ENCODE results near the gene UNC93A. TPM values are rescaled to one million over a fixed set of nuclear protein-coding genes. Genes with fewer than 3 reads are reported as not detected.
"Not testable (repeated sequence)": the region's sequence is repeated elsewhere in the genome, so short reads cannot be mapped to it uniquely, and the experiment has no call there.

UNC93A gene
- not detected in 2 replicates for total RNA-seq

DNA sequence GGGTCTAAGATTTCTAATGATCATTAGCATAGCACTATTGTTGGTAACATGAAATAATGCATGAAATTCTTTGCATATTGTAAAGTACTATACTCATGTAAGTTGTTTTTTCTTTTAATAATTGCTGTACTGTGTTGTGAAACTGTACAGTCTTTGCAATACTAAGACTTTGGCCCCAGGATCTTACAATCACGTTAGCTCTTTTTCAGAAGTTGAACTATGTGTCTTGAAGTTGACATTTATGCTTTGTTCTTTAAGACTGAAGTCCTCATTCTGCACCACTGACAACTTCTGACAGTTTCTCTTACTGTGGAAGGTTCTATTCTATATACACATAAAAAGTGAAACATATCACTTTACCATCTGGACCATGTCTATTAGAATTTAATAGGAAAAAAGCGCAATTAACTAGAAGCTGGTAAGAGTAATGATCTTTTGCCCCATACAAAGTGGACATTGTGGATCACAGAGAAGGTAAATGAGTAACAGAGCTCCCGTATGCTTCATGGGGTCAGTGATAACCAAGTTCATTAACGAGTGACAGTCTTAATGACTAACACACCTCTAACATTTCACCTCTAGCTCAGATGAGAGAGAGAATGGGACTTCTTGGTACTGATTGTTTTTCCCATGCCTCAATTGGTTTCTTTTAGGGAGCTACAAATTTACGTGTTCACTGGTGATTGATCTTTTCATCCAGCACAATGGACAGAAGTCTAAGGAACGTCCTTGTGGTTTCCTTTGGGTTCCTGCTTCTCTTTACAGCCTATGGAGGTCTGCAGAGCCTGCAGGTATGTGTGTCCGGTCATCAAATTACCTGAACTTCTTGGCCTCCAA lies at the start of gene UNC93A:
UNC93A (plus strand) TSS at position 530 of the 837 bp plus-strand sequence; CDS start at position 705, 175 bp downstream.
- no peak within 1 kb of the TSS for H3K4me3 ChIP-seq (ENCODE audit: low read depth, low read length)
- DNase-seq (ENCODE audit: low read depth) = no peak
- TF ChIP-seq, protein P1, sequence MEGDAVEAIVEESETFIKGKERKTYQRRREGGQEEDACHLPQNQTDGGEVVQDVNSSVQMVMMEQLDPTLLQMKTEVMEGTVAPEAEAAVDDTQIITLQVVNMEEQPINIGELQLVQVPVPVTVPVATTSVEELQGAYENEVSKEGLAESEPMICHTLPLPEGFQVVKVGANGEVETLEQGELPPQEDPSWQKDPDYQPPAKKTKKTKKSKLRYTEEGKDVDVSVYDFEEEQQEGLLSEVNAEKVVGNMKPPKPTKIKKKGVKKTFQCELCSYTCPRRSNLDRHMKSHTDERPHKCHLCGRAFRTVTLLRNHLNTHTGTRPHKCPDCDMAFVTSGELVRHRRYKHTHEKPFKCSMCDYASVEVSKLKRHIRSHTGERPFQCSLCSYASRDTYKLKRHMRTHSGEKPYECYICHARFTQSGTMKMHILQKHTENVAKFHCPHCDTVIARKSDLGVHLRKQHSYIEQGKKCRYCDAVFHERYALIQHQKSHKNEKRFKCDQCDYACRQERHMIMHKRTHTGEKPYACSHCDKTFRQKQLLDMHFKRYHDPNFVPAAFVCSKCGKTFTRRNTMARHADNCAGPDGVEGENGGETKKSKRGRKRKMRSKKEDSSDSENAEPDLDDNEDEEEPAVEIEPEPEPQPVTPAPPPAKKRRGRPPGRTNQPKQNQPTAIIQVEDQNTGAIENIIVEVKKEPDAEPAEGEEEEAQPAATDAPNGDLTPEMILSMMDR (conservative IDR thresholded peaks at IDR 0.05; ENCODE audit: low read depth, low read length) = no peak

DNA sequence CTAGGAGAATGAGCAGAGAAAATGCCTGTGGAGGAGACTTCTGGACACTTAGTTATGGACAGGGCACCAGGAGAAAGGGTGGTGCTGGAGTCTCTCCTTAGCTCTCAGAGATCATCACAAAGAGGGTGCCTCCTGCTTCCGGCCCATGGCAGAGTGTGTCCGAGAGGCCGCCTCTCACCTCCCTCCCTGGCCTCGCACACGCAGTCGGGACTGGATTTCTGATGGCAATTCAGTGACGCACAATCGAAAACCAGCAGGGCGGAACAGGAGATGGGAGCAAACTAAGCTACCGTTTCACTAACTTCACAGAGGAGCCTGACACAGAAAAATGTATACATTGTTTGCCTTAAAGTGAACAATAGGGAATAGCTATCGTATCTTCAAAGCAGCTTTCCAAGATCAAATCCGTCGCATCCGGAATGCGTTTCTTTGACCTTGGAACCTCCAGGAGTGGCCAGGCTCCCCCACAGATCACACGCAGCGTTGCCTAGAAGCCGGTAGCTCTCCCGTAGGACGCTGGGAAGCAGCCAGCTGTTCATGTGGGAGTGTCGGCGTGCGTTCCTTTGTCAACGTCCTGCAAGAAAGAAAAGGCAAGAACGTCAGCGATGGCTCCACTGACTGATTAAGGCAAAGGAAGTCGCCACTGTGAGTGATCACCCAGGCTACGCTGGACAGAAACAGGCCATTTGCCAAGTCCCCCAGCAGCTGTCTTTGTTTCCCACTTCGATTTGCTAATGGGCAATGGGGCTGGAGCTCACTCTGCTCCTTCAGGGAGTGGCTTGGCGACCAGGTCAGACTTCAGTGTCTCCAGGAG lies 49.6 kb upstream of the UNC93A start:
- H3K4me3 ChIP-seq (ENCODE audit: low read depth, low read length) = peak overlapping the region; percentile 8
- not testable (repeated sequence) for DNase-seq (ENCODE audit: low read depth)

DNA sequence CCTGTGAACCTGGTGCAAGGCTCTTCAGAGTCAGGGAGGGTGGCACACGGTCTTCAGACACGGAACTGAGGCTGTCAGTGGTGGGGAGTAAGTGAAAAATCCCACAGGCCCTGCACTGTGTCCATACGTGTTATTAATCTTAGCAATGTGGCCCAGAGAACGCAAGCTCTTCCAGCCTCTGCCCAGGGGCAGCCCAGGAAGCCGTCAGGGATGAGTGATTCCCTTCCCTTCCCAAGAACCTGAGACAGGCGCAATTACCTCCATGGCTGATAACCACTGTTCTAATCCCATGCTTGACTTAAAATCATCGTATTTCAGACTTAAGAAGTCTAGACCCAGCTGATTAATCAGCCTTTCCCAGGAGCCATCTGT lies 49.0 kb upstream of the UNC93A start:
- DNase-seq (ENCODE audit: low read depth); H3K4me3 ChIP-seq (ENCODE audit: low read depth, low read length): not testable (repeated sequence)

DNA sequence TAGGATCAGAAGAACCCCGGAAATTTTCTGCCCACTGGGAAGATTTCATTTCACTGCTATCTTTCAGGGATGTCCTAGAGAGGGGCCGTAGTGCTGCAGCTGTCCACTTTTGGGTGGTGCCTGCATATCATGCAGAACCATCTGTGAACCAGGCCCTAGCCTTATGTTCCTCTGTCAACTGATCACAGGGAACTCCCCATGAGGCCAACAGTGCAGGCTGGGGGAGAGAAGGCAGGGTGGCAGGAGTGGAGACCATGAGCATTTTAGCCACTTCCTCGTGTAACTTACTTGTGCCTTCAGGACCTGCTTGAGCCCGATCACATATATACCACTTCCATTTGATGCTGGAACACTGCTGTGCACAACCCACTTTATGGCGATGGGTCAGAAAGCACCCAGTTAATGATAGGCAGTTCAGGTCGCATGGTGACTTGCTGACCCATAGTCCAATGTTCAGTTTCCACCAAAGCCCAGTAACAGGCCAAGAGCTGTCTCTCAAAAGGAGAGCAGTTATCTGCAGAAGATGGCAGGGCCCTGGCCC lies 48.5 kb upstream of the UNC93A start:
- not testable (repeated sequence) for H3K4me3 ChIP-seq (ENCODE audit: low read depth, low read length); DNase-seq (ENCODE audit: low read depth)

DNA sequence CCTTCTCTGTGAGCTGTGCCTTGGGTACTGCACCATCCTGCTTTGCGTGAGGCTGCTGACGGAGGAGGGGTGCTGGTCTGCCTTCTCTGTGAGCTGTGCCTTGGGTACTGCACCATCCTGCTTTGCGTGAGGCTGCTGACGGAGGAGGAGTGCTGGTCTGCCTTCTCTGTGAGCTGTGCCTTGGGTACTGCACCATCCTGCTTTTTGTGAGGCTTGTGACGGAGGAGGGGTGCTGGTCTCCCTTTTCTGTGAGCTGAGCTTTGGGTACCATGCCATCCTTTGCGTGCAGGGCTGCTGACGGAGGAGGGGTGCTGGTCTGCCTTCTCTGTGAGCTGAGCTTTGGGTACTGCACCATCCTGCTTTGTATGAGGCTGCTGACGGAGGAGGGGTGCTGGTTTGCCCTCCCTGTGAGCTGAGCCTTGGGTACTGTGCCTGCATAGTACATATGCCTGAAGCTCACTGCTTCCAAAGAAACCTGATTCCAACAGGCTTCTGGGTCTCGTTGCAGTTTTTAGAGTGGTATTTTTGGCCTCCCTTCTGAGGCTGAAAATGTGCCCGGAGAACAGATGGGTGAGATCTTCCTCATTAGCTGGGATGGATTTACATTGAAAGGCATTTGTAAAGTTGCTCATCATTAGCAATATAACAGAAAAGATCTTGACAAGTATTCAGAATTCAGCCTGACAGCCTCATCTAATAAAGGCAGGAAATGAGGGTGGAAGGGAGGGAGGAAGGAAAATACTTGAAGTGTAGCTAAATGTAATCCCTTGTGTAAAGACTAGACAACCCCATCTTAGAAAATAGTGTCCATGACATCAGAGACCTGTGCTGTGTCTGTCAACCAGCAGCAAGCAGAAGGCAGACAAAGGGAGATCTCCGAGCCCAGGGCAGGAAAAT lies 46.8 kb upstream of the UNC93A start:
- DNase-seq (ENCODE audit: low read depth) = no peak
- TF ChIP-seq, protein P1 (conservative IDR thresholded peaks at IDR 0.05; ENCODE audit: low read depth, low read length) = no peak
- no peak overlapping the region for H3K4me3 ChIP-seq (ENCODE audit: low read depth, low read length)

DNA sequence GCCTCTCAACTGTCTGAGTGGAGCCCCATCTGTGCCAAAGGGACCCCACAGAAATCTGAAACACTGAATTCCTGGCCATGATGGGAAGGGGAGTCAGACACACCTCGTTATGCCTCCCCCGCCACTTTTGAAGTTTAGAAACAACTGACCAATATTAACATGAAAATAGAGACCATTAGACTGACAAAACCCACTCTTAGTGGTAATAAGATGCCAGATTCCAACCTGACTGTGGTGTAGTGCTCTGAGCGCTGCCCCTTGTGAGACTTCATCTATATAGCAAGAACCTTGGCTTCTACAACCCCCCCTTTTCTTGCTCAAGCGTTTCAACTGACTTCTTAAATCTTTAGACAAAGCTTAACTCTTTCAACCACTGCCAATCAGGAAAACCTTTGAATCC lies 46.1 kb upstream of the UNC93A start:
- TF ChIP-seq, protein P1 (conservative IDR thresholded peaks at IDR 0.05; ENCODE audit: low read depth, low read length) = no peak
- DNase-seq (ENCODE audit: low read depth) = no peak
- H3K4me3 ChIP-seq (ENCODE audit: low read depth, low read length) = no peak overlapping the region

DNA sequence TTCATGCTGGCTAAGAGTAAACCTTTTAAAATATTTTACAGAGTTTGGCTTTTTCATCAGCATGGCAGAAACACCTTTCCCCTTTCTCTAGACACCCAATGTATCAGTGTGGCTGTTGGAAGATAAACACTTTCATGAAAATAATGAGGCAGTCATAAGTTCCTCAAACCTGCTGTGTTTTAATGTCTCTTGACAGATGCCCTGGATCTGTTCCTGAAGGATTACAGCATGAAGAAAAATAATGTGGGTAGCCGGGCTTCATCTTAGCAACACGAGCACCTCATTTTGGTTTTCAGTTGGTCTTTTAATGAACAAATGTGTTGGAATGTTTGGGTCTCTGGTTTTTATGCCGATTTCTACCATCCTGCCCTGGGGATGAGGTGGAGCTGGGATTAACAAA lies 45.5 kb upstream of the UNC93A start:
- no peak for DNase-seq (ENCODE audit: low read depth)
- TF ChIP-seq, protein P1 (conservative IDR thresholded peaks at IDR 0.05; ENCODE audit: low read depth, low read length) = no peak
- no peak overlapping the region for H3K4me3 ChIP-seq (ENCODE audit: low read depth, low read length)
